ENCODE measurements around the gene HERPUD2. TPM values are rescaled to one million over a fixed set of nuclear protein-coding genes. Genes with fewer than 3 reads are reported as not detected.
"Not testable (repeated sequence)": the region's sequence is repeated elsewhere in the genome, so short reads cannot be mapped to it uniquely, and the experiment has no call there.

Gene HERPUD2
- total and polyA plus RNA-seq, 2 of the 8 experiments (the other 6 are each of a cell fraction or from before 2014, with no cell fraction given) = 18.3 to 27.3 TPM

DNA sequence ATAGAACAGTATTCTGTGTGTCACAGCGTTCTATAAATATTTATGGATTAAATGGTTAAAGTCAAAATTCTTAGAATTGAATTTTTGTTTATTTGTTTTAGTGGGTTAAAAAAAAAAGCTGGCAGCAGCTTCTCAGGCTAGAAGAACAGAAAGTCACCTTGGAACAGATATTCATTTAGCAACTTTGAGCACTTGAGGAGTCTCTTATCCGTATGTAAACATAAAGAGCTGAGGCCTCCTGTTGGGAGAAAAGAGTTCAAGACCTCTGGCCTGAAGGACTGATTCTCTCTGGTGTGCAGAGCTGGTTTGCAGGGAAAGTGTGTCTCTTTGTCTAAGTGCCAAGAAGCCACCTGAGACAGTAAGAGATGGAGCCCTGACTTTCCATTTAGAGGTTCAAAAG is 109.9 kb downstream of the HERPUD2 start (continued):
- TF ChIP-seq BCL11A (IDR thresholded peaks at IDR 0.05; ENCODE audit: low read depth in 2 of 2, low read length in 2 of 2) = no peak

DNA sequence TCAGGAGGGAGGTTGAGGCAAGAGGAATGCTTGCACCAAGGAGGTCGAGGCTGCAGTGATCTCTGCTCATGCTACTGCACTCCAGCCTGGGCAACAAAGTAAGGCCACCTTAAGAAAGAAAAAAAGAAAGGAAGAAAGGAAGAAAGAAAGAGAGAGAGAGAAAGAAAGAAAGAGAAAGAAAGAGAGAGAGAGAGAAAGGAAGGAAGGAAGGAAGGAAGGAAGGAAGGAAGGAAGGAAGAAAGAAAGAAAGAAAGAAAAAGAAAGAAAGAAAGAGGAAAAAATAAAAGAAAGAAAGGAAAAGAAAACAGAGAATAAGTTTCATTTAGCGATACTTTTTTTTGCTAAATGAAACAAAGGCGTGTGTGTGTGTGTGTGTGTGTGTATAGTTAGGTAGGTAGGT is 110.4 kb downstream of the HERPUD2 start:
- H2AFZ ChIP-seq (ENCODE audit: low read length); H3K27ac ChIP-seq (ENCODE audit: low read depth, low read length); H2BK120ac ChIP-seq (replicated peaks; ENCODE audit: low read depth, low read length); H4K91ac ChIP-seq (replicated peaks; ENCODE audit: insufficient read length, low read length); POLR2A ChIA-PET (ENCODE audit: partially characterized antibody); H3K9ac ChIP-seq (replicated peaks in 1 of 4; ENCODE audit: extremely low read depth in 1 of 4, low read depth in 3 of 4, low read length in 3 of 4); H2BK5ac ChIP-seq (ENCODE audit: low read depth, low read length); H2BK12ac ChIP-seq (ENCODE audit: low read depth, low read length); H2BK15ac ChIP-seq (ENCODE audit: low read length); H3K79me1 ChIP-seq (ENCODE audit: low read depth, low read length); H3K79me2 ChIP-seq (ENCODE audit: control insufficient read depth in 1 of 2, insufficient read depth in 2 of 2, low read length in 2 of 2); H3K56ac ChIP-seq (replicated peaks; ENCODE audit: insufficient read length, low read depth, low read length); H3K4me1 ChIP-seq (replicated peaks in 1 of 4; ENCODE audit: control insufficient read depth in 3 of 4, insufficient read depth in 4 of 4, low read length in 3 of 4); H2AK5ac ChIP-seq (ENCODE audit: low read depth, low read length); FAIRE-seq; H3K36me3 ChIP-seq (ENCODE audit: control insufficient read depth in 2 of 4, insufficient read depth in 4 of 4, low read length in 3 of 4); H3K23me2 ChIP-seq (ENCODE audit: low read depth, low read length); H3K27me3 ChIP-seq (replicated peaks in 1 of 4; ENCODE audit: control insufficient read depth in 3 of 4, extremely low read depth in 1 of 4, insufficient read depth in 3 of 4, low read length in 3 of 4); H3K4me3 ChIP-seq (ENCODE audit: extremely low read depth in 1 of 4, insufficient read depth in 2 of 4, low read depth in 3 of 4, low read length in 4 of 4); H4K5ac ChIP-seq (ENCODE audit: insufficient read length, low read depth, low read length); H3K14ac ChIP-seq (ENCODE audit: insufficient read length); DNase-seq (ENCODE audit: low read depth in 1 of 2, low spot score in 2 of 2); H3K4ac ChIP-seq (replicated peaks; ENCODE audit: insufficient read length, low read depth, low read length); H3K9me3 ChIP-seq (ENCODE audit: insufficient read depth in 2 of 2, low read depth in 1 of 2, low read length in 1 of 2); H4K20me1 ChIP-seq (replicated peaks in 1 of 2; ENCODE audit: control insufficient read depth in 1 of 2, insufficient read depth in 2 of 2, low read length in 2 of 2); H3K18ac ChIP-seq (ENCODE audit: extremely low read depth, low read length); H2BK20ac ChIP-seq (ENCODE audit: low read length); H4K8ac ChIP-seq (ENCODE audit: extremely low read depth, insufficient read depth, low read length); H3K23ac ChIP-seq (ENCODE audit: insufficient read length); H3K4me2 ChIP-seq (ENCODE audit: insufficient read depth in 1 of 2, low read depth in 2 of 2, low read length in 2 of 2): not testable (repeated sequence)
- WGBS, 2 experiments (ENCODE audit: extremely low coverage in 1 of 2, insufficient coverage in 1 of 2, insufficient read length in 1 of 2, insufficient replicate concordance in 2 of 2, low coverage in 1 of 2, low lambda C conversion rate in 2 of 2, missing lambda C conversion rate in 1 of 2) = 85% methylated on average over 3 of the region's 3 CpGs; no CpG with 5 or more reads in 1 of the 2 experiments
- CTCF ChIA-PET (ENCODE audit: partially characterized antibody) = interaction anchor here (0.7 to 6.7 kb wide), 5 partner anchors 10 to 562 kb away, joined by 3 to 59 read pairs (median 5); no protein-coding TSS in a partner anchor

Other genes with a start within 250 kb of the HERPUD2 start
- 177 and 183 TPM in 2 replicates for gene SEPTIN7, start 105.9 kb upstream of the HERPUD2 start, total RNA-seq (2021; fragmentation: NEBNext Ultra II Directional; extraction: Animal tissue kit (Norgen Biotek cat#: 25700))
- 36.6 and 85.3 TPM in 2 replicates for gene SEPTIN7, start 105.9 kb upstream of the HERPUD2 start, polyA plus RNA-seq (2011; rRNA removed)

Measured in H1 (cell line).